Activated CD8-positive, alpha-beta memory T cell treated with anti-CD3 and anti-CD28 coated beads for 24 hours (primary cell): ENCODE data around the gene KCTD1.

Experiments
- DNase-seq: peaks from one replicate; pipeline ENCODE4 v3.0.0-alpha.2; 2020

The KCTD1 gene

DNA sequence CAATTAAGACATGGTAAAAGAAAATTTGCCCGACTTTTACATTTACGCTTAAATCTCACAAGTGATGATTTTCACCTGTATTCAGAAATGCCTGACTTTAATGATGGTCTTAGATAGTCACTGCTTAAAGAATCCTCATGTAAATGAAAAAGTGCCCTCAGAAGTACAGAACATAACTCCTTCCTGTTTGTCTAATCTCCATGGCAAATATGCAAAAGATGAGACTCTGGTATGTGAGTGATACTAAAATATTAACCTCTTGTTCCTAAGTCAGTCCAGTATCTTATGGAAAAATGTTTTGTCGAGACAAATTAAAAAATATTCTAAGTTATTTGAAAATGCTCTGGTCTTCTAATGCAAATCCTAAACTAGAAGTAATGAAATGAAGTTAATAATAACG lies 29.2 kb downstream of the KCTD1 start:
- no peak for DNase-seq

DNA sequence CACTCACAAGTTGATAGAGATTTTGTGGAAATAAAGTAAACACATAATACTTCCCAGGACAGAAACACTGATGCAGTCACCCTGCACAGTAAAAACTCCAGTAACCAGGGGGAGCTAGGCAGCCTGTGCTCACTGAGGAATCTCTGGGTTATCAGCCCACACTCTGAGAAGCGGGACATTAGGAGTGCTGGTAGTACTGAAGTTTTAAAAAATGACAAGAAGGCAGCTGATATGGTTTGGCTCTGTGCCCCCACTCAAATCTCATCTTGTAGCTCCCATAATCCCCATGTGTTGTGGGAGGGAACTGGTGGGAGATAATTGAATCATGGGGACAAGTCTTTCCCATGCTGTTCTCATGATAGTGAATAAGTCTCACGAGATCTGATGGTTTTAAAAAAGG lies 31.4 kb downstream of the KCTD1 start:
- DNase-seq, result no peak

DNA sequence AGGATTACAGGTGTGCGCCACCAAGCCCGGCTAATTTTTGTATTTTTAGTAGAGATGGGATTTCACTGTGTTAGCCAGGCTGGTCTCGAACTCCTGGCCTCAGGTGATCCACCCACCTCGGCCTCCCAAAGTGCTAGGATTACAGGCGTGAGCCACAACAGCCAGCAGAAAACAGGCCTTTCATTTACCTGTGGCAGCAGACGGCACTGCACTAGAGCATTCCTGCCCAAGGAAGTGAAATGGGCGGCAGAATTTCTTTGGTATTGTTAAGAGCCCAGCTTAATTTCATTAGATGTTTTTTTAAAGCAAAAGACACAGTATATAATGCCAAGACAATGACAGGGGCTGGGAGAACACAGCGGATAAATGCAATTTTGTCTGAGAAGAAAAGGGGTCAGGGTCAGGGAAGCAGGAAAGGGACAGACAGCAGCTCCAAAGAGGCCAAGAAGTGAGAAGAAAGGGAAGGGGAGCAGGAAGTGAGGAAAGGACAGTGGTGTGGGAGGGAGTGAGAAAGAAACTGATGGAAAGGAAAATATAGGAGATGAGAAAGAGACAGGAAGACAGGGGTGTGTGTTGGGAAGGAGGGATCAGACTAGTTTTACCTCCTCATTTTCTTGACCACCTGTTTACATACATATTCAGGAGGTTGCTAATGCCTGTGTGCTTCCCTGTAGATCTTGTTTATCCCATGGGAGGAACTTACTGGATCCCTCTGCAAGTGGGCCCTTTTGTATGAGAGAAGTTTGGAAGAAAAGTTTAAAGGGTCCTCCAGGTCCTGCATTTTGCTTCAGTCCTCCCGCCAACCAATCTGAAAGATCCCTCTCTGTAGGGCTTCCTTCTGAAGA lies 32.5 kb downstream of the KCTD1 start:
- DNase-seq, result no peak

DNA sequence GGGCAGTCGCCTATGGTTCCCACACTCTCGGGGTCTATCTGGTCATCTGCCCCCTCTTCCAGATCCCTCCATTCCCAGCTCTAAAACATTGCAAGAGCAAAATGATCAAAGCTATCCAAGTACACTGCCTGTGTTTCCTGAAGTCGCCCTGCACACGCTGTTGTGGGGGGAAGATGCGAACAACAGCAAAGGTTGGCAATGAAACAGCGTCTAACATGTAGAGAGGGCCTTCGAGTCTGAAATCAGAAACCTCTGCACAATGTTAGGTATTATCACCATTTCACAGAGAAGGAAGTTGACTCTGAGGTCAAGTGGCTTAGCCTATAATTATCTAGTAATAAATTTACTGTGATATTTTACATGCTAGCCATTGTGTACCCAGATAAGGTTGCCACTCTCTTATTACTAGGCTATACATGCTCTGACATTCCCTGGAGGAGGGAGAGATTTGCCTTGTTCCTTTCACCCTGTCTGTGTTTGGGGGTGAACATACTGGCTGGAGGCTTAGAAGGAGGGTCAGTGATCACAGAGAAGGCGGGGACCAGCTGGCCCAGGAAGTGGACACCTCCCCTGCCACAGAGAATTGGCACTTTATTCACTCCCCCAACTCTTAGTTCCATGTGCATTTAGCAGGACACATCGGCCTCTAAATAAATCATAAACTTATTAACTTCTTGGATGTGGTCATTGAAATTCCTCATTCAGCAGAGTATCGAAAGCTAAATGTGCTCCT lies 36.8 kb downstream of the KCTD1 start:
- no peak for DNase-seq

DNA sequence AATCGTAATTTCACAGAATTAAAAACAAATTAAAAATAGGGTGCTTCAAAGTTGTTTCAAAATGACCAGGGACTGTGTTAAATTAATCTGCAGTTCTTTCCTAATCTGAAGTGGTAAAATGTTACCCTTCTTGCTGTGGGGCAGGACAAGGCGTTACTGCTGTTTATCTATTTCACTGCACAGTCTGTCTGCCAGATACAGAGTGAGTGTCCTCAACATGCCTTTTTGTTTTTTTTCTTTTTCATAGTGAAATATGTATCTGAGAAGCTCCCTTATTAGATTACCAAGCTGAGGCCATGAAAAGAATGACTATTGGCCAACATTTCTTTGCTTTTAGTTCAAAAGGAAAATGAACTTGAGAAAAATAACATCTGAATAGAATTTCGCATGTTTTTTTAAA lies 38.0 kb downstream of the KCTD1 start:
- no peak for DNase-seq

DNA sequence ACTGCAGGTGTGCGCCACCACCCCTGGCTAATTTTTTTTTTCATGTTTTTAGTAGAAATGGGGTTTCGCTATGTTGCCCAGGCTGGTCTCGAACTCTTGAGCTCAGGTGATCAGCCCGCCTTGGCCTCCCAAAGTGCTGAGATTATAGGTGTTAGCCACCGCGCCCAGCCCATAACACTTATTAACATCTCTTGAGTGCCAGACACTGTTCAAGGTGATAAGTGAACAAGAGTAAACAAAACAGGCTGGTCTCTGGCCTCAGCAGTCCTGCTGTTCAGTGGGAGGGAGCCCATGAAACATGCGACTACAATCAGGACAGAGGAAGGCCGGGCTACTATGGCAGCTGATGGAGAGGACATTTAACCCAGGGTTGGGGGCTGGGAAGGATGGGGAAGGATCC lies 42.3 kb downstream of the KCTD1 start:
- DNase-seq, result no peak

DNA sequence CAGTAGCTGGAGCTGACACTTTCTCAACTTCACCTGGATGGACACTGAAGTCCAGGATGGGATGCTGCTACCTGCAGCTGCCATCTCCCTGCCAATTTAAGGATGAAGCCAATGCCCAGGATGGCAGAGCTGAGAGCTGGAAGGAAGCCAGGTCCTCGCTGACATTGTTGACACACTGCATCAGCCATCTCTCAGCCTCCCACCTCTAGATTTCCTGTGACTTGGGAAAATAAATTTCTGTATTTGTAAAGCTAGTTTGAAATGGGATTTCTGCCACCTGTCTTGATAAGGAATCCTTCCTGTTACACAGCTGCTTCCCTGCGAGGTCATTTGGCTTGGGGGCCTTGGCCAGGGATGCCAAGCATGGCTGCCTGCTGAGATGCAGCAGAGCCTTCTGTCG lies 43.5 kb downstream of the KCTD1 start:
- no peak for DNase-seq

DNA sequence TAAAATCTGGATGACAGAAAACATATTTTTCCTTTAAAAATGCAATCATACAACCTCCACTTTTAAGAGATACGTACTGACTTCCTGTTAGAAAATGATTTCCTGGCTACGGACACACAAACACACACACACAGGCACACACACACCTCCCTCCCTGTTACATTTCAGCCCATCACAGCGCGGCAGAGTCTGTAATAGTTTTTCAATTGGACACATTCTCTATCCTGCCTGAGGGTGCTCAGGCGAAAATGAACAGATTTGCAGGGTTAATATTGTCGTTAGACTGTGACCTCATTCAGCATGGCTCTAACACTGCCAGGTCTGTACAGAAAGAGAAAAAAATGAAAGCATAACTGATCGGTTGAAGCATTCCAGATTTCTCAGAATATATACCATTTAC lies 45.0 kb downstream of the KCTD1 start:
- no peak for DNase-seq

DNA sequence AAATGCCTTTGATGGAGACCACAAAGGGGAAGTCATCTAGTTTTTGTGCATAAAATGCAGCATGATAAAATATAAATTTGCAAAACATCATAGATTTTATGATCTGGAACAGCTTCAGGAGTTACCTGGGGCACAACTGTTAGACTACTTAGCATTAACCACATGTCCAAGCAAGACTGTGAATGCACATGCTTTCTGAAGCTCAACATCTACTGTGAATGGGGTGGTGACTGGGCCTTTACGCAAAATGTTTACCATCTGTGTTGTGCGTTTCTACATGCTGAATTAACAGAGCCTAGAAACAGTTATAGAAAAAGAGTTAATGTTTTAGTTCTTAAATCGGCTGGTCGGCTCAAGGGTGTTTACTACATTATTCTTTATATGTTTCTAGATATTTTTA lies 45.5 kb downstream of the KCTD1 start:
- no peak for DNase-seq

DNA sequence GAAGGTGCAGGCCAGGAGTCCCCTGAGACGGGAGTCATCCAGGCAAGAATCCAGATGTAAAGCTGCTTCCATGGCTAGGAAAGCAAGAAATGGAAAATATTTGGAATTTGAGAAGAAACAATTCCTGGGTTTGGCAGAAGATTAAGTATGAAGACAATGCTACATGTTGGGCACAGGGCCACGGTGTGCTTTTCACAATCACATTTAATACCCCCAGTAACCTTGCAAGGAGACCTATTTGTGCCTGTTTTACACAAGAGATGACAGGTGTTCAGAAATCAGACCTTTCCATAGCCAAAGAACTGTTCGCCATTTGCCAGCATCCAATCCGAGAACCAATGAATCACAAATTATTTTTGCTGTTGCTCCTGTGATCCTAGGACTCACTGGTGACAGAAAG lies 50.5 kb downstream of the KCTD1 start:
- no peak for DNase-seq

DNA sequence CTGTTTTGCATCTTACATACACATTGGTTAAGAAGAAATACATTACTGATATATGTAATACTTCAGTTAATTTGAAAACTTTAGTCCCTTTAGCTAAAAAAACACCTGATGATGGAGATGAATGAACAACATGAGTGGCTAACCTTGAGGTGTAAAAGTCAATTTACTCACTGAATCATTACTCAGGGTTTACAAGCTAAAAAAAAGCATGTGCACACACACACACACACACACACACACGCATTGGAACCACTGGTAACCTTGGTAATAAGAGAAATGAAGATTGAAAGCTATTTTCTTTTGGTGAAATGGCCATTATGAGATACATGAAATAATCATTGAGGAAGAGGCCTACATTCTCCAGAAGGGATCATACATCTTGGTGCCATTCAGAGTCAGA lies 51.8 kb downstream of the KCTD1 start:
- no peak for DNase-seq

DNA sequence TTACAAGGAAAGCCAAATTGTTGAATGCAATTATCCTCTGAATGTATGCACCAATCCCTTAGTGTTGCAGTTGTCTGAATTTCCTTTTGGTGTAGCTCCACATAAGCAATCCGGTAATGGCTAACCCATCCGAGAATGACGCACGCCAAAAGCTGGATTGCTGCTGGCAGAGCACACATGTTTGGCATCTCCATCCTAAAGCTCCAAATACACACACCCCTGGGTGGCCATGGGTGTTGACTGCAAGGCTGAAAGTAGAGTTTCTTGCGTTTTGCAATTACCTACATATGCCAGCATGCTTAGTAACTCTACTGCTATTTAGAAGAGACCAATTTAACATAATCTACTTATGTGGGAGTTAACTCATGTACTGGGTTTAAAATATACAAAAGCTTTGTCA lies 53.1 kb downstream of the KCTD1 start:
- DNase-seq, result no peak

DNA sequence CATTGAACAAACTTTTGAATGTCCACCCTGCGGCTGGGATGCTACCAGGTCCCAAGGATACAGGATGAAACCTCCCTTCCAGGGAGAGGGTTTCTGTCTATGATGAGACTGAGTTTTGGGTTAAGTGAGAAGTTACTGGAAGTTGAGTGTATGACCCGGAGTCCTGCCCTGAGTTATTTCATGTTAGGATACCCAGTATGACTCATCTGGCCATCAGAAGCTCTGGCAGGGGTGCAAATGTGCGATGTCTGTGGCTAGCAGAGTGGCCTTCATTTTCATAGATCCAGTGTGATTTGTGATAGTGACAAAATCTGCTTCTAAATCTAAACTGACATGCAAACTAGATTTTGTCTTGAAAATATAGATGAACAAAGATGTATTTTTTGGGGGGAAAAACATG lies 55.3 kb downstream of the KCTD1 start:
- no peak for DNase-seq

DNA sequence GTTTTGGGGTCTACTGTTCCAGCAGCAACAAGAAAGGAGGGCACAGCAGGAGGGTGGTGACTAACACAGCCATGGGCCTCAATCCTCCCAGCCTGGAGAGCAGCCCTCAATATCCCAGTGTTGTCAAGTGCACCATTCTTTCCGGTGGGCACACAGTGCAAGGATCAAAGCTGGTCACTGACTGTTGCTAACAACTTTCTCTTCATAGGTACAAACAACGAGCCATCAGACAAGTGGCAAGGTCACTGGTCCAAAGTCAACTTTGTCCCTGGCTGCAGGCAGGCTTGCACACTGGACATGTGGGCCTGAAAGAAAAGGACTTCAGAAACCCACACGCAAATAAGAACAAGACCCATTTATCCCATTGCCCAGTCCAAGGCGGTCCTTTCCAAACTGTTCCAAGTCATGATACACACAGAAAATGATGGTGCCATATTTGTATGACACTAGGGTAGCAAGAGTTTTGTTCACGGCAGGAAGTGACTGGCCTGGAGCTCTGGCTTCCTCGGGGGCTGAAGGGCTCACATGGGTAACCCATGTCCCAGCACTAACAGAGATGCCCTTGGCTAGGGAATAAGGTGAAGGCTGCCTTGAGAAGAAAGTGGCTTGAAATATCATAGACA lies 57.0 kb downstream of the KCTD1 start:
- DNase-seq, result no peak

DNA sequence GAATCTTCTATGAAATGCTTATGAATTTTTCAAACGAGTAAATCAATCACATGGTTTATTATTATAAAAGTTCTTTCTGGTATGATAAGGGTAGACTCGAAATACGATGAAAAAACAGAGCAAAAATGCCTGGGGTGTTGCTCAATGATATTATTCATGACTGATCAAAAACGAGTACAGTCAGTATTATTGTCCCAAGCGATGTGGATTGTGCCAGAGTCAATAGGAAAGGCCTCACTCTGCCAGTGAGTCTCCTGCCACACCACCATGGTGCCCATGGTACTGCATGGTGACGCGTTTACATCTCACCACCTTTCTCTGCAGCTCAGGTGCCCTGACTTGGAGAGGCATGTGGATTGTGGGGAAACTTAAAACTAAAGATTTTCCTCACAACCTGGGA lies 58.5 kb downstream of the KCTD1 start:
- DNase-seq, result no peak

DNA sequence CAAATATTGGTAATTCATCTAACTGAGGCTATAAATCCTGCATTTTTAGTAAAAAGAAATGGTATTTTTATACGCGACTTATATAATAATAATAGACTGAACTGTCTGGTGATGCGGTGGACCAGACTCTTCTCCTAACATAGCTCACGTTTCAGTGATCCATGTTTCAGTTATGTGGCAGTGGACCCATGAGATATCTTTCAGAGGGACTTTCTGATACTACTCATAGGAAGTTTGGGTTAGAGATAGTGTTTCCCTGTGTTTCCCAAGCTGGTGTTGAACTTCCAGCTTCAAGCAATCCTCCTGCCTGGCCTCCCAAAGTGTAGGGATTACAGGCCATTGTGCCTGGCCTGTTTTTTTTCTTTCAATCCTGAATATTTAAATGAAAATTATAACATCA lies 59.2 kb downstream of the KCTD1 start:
- DNase-seq, result no peak

DNA sequence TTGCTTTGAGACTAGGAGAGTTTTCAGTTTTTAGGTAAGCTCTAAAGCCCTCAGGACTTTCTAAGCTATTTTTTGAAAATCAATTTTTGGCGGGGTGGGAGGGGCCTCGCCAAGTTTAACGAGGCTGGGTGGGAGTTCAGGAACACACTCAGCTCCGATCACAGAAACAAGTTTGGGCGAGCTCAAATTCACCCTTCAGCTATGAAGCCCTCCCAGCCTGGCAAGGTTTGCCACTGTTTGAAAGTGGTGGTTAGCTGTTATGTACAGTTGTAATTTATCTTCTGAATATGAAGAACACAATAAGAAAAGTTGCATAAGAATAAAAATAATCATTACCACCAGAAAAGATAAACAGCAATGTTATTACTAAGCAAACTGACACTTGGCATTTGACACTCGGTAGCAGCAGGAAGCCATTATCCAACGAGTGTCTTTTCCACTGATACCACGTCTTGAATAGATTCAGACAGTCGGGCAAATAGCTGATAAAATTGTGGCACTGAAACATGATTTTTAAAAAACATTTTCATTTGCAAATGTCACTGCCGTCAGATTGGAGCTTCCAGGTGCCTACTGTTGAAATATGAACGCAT lies 59.8 kb downstream of the KCTD1 start:
- DNase-seq, result no peak

DNA sequence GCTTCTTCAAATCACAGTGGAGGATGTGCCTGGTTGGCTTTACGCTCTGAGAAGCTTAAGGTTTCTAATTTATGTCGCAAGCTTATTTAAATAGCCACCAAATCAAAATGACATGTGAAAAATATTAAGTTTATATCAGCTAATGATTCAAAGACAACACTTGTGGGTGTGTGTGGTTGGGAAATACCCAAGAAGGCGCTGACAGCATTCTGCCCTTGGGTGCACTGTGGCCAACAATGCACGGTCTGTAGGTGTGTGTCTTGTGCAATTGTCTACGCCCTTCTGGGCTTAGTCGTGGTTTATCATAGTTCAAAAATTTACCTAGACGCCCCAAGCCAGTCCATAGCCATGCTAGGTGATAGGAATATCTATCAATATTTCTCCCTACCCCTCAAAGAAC lies 60.9 kb downstream of the KCTD1 start:
- DNase-seq, result no peak

DNA sequence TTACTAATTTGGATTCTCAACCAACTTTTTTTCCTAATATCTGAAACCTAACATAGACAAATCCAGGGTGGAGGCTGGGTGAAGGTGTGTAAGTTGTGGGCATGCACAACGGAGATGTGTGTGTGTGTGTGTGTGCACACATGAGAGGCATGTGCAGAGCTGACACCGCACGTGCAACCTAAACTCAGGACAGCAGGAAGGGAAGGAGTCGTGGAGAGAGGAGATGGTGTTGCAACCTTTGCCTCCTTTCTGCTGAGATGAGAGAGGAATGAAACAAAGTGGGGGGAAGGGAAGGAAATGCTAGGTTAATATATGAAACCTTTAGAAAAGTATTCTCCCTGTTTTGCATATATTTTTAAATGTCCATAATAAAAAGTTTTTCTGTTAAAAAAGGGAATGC lies 64.7 kb downstream of the KCTD1 start:
- no peak for DNase-seq

DNA sequence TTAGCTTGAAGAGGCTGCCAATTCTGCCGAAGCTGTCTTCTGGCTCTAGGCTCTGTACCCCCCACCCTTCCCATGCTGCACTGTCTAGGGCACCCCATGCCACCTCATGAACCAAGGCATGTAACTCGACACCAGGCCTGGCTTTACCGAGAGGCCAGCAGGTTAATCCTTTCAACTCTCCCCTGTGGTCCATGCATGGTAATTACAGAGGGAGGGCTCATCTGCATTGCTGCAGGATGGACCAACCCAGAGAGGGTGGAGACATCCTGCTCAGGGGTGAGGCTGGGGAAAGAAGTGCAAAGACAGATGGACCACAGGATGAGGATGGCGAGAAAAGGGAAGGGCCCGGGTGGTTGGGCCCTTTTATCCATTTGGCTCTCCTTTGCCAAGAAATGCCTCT lies 65.8 kb downstream of the KCTD1 start:
- DNase-seq, result no peak

DNA sequence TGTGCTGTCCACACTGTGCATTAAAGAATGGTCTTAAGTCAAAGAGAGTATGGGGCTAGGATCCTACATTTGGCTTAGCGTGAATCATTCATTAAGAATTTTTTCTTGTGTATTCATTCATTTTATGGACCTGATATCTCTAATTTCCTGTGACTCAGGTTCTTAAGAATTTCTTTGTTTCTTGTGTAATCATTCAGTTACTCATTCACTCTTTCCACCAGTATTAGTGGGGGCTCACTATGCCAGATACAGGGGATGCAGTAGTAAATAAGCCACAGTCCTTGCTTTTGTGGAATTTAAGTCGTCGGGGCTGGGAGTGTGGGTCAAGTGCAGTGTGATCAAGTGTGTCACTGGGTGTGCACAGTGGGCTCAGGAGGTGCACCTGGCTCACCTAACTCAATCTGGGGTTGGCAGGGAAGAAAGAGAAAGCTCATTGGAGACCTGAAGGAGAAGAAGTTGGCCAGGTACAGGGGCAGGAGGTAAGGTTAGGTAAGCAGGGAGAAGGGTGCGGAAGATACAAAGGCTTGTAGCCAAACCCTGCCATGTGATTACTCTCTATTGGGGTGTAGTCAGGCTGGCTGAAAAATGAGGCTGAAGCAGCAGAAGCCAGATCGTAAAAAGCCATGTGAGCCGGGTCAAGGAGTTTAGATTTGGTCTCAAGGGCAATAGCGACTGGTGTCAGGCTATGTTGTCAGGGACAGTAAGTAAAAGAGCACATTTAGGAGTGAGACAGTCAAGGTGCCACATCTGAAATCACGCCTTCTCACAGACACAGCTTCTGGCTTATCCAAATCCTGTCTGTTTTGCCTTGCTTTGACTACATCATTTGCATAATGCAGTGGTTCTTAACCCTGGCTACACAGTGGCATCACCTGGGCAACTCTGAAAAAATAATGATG lies 67.2 kb downstream of the KCTD1 start:
- DNase-seq, result no peak

DNA sequence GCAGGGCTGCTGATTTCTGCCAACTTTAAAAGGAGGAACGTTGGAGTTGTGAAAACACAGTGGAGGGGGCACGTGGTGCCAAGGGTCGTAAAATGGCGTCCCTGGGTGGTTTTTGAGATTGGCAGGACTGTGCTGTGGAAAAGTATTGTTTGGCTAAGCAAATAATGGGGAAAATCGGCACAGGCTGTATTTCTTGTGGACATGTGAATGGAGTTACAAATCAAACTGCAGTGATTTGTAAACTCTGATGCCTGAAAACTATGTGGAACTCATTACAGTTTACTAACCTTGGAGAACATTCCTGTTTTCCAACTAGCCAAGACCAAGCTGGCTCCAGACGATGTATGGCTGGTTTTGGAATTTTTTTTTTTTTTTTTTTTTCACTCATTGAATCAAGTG lies 68.7 kb downstream of the KCTD1 start:
- DNase-seq, result no peak
